ENCODE data around the gene IRF4.

DNA sequence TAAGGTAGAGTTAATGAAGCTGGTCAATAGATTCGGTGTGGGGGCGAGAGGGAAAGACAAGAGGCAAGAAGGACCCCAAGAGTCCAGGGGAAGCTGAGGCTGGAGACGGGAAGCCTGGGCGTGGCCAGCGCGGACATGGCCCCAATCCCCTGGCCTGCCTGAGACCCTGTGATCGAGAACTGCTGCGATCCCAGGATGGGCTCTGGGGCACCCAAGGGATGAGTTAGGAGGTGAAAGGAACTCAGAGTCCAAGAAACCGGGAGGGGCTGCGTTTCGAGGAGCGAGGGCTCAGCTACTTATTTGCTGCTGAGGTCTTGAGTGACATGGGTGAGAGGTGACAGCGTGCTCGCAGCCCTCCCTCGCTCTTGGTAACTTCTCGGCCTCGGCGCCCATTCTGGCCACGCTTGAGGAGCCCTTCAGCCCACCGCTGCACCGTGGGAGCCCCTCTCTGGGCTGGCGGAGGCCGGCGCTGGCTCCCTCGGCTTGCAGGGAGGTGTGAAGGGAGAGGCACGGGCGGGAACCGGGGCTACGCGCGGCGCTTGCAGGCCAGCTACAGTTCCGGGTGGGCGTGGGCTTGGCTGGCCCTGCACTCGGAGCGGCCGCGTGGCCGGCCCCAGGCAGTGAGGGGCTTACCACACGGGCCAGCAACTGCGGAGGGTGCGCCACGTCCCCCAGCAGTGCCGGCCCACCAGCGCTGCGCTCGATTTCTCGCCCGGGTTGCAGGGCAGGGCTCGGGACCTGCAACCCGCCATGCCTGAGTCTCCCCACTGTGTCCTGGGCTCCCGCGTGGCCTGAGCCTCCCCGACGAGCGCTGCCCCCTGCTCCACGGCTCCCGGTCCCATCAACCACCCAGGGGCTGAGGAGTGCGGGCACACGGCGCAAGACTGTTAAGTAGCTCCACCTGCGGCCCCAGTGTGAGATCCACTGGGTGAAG lies 58.2 kb downstream of the IRF4 start:
- TF ChIP-seq ZFP3 (CRISPR knock-in tag; IDR thresholded peaks at IDR 0.05) (no peak), ESRRG (CRISPR knock-in tag; IDR thresholded peaks at IDR 0.05) (no peak), TCF4 (CRISPR knock-in tag; IDR thresholded peaks at IDR 0.05; ENCODE audit: borderline replicate concordance) (no peak), ZFP30 (CRISPR knock-in tag; IDR thresholded peaks at IDR 0.05) (no peak), TOX (CRISPR knock-in tag; IDR thresholded peaks at IDR 0.05; ENCODE audit: borderline replicate concordance) (no peak), ZNF8 (CRISPR knock-in tag; IDR thresholded peaks at IDR 0.05) (no peak), BACH2 (CRISPR knock-in tag; IDR thresholded peaks at IDR 0.05; ENCODE audit: borderline replicate concordance) (no peak), PPARA (CRISPR knock-in tag; IDR thresholded peaks at IDR 0.05; ENCODE audit: borderline replicate concordance) (no peak), ZNF70 (CRISPR knock-in tag; IDR thresholded peaks at IDR 0.05) (no peak)
- TF ChIP-seq, protein P1, sequence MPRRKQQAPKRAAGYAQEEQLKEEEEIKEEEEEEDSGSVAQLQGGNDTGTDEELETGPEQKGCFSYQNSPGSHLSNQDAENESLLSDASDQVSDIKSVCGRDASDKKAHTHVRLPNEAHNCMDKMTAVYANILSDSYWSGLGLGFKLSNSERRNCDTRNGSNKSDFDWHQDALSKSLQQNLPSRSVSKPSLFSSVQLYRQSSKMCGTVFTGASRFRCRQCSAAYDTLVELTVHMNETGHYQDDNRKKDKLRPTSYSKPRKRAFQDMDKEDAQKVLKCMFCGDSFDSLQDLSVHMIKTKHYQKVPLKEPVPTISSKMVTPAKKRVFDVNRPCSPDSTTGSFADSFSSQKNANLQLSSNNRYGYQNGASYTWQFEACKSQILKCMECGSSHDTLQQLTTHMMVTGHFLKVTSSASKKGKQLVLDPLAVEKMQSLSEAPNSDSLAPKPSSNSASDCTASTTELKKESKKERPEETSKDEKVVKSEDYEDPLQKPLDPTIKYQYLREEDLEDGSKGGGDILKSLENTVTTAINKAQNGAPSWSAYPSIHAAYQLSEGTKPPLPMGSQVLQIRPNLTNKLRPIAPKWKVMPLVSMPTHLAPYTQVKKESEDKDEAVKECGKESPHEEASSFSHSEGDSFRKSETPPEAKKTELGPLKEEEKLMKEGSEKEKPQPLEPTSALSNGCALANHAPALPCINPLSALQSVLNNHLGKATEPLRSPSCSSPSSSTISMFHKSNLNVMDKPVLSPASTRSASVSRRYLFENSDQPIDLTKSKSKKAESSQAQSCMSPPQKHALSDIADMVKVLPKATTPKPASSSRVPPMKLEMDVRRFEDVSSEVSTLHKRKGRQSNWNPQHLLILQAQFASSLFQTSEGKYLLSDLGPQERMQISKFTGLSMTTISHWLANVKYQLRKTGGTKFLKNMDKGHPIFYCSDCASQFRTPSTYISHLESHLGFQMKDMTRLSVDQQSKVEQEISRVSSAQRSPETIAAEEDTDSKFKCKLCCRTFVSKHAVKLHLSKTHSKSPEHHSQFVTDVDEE (CRISPR knock-in tag; IDR thresholded peaks at IDR 0.05) = no peak
- TF ChIP-seq, protein P2, sequence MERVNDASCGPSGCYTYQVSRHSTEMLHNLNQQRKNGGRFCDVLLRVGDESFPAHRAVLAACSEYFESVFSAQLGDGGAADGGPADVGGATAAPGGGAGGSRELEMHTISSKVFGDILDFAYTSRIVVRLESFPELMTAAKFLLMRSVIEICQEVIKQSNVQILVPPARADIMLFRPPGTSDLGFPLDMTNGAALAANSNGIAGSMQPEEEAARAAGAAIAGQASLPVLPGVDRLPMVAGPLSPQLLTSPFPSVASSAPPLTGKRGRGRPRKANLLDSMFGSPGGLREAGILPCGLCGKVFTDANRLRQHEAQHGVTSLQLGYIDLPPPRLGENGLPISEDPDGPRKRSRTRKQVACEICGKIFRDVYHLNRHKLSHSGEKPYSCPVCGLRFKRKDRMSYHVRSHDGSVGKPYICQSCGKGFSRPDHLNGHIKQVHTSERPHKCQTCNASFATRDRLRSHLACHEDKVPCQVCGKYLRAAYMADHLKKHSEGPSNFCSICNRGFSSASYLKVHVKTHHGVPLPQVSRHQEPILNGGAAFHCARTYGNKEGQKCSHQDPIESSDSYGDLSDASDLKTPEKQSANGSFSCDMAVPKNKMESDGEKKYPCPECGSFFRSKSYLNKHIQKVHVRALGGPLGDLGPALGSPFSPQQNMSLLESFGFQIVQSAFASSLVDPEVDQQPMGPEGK (CRISPR knock-in tag; IDR thresholded peaks at IDR 0.05; ENCODE audit: borderline replicate concordance) = no peak
- TF ChIP-seq, protein P3, sequence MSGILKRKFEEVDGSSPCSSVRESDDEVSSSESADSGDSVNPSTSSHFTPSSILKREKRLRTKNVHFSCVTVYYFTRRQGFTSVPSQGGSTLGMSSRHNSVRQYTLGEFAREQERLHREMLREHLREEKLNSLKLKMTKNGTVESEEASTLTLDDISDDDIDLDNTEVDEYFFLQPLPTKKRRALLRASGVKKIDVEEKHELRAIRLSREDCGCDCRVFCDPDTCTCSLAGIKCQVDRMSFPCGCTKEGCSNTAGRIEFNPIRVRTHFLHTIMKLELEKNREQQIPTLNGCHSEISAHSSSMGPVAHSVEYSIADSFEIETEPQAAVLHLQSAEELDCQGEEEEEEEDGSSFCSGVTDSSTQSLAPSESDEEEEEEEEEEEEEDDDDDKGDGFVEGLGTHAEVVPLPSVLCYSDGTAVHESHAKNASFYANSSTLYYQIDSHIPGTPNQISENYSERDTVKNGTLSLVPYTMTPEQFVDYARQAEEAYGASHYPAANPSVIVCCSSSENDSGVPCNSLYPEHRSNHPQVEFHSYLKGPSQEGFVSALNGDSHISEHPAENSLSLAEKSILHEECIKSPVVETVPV (CRISPR knock-in tag; IDR thresholded peaks at IDR 0.05) = no peak

All from SK-N-SH treated with all-trans-retinoic acid at 6 μM for 48 hours (cell line).